Activated naive CD8-positive, alpha-beta T cell treated with anti-CD3 and anti-CD28 coated beads for 36 hours (primary cell): ENCODE measurements around the gene NOP56. TPM values are rescaled to one million over a fixed set of nuclear protein-coding genes. Genes with fewer than 3 reads are reported as not detected.
"Not testable (repeated sequence)": the region's sequence is repeated elsewhere in the genome, so short reads cannot be mapped to it uniquely, and the experiment has no call there.

ENCODE experiments used
- DNase-seq: peaks from one replicate; pipeline ENCODE4 v3.0.0; 2021
- H3K27ac Mint-ChIP-seq: one replicate; pipeline ENCODE4 v1.8.0; 2022; ENCODE audit warnings: mild to moderate bottlenecking, moderate library complexity, mixed read lengths
- H3K27me3 Mint-ChIP-seq: one replicate; pipeline ENCODE4 v1.8.0; 2022; ENCODE audit warnings: mild to moderate bottlenecking, mixed read lengths
- H3K36me3 Mint-ChIP-seq: one replicate; pipeline ENCODE4 v1.8.0; 2021; ENCODE audit warnings: mild to moderate bottlenecking, mixed read lengths
- H3K4me1 Mint-ChIP-seq: one replicate; pipeline ENCODE4 v1.8.0; 2021; ENCODE audit warnings: mixed read lengths
- H3K4me3 Mint-ChIP-seq: one replicate; pipeline ENCODE4 v1.8.0; 2022; ENCODE audit warnings: mild to moderate bottlenecking, moderate library complexity, mixed read lengths
- H3K9me3 Mint-ChIP-seq: one replicate; pipeline ENCODE4 v1.8.0; 2022; ENCODE audit warnings: mixed read lengths
- total RNA-seq, 2 experiments: library from RNA; stranded (reverse); gene quantifications; one replicate each; pipeline ENCODE4 v1.2.3, GENCODE V29; 2021

Gene NOP56
- total RNA-seq, 2 experiments from 2014 or later, result 937 to 970 TPM

DNA sequence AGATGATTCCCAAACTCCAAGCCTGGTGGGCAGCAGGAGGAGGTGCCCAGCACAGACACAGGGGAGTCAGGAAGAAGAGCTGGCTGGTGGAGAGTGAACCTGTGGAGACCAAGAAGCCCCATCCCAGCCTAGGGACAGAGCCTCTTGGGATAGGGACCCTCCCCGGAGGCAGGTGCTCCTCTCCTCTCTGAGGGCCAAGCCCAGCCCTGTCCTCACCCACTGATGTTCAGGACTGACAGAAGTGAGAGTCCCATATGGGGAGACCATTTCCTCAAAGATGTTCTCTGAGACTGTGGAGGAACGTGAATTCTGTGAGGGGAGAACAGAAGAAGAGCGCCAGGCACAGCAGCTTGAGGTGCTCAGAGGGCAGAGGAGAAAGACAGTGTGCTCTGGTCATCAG lies 37.8 kb downstream of the NOP56 start:
- peaks cover 17% of the 10 kb centered on the region for H3K4me1 Mint-ChIP-seq
- peaks cover 35% of the 10 kb centered on the region for H3K27me3 Mint-ChIP-seq
- no peak overlapping the region for H3K27ac Mint-ChIP-seq
- DNase-seq, result no peak
- no peak overlapping the region for H3K4me3 Mint-ChIP-seq
- peaks cover 2% of the 10 kb centered on the region for H3K36me3 Mint-ChIP-seq
- H3K9me3 Mint-ChIP-seq, result no peaks in the 10 kb centered on the region

DNA sequence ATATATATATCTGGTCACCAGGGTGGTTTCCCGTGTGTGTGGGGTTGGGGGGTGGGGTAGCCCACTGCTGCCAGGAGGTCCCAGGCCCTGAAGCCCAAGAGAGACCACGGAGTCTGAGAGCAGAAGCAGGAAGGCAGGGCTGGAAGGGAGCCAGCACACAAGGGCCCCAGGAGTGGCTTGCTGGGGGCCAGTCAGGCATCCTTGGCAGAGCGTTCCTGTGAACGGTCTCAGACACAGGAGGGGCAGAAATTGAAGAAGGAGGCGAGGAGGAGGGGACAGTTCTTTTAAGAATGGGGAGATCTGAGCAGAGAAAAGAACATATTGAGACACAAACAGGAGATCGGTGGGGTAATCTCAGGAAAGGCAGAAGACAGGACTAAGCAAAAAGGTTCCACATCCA lies 38.3 kb downstream of the NOP56 start:
- Mint-ChIP-seq H3K4me1 (peaks cover 17% of the 10 kb centered on the region), H3K36me3 (peaks cover 2% of the 10 kb centered on the region), H3K27me3 (peaks cover 34% of the 10 kb centered on the region), H3K27ac (no peak overlapping the region), H3K9me3 (no peaks in the 10 kb centered on the region), H3K4me3 (no peak overlapping the region)
- no peak for DNase-seq

DNA sequence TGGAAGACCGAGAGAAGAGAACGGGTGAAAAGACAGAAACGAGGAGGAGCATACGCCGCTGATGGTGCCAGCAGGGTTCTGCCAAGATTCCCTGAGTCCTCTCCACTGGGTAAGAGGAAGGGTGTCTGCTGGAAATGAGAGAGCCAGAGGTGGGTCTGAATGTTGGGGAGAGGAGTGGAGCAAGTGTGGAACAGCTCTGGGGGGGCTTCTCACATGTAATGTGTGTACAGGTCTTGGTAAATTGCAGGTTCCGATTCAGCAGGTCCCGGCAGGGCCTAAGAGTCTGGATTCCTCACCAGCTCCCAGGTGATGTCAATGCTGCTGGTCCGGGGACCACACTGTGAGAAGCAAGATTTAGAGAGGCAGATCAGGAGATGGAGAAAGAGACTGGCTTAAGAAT lies 38.7 kb downstream of the NOP56 start:
- H3K27me3 Mint-ChIP-seq, result peaks cover 37% of the 10 kb centered on the region
- H3K4me3 Mint-ChIP-seq, result peak overlapping the region; percentile 81
- H3K4me1 Mint-ChIP-seq, result peaks cover 17% of the 10 kb centered on the region
- no peaks in the 10 kb centered on the region for H3K9me3 Mint-ChIP-seq
- H3K27ac Mint-ChIP-seq, result no peak overlapping the region
- no peak for DNase-seq
- peaks cover 2% of the 10 kb centered on the region for H3K36me3 Mint-ChIP-seq

DNA sequence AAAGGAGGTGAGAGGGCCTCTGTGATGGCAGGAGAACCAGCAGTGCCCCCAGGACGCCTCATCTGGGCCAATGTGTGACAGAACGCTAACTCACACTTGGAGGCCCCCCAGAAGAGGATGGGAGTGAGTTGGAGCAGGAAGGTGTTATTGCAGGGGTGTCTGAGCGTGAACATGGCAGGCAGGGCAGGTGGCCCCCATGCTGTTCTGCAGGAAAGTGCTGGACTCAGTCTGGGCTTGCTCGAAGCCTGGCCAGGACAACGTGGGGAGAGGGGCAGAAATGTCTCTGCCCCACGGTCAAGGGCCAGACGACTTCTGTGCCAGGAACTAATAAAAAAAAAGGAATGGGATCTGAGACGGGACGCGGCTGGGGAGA lies 39.2 kb downstream of the NOP56 start:
- peaks cover 38% of the 10 kb centered on the region for H3K27me3 Mint-ChIP-seq
- H3K36me3 Mint-ChIP-seq, result peaks cover 2% of the 10 kb centered on the region
- DNase-seq, result no peak
- H3K4me1 Mint-ChIP-seq, result peaks cover 17% of the 10 kb centered on the region
- no peaks in the 10 kb centered on the region for H3K9me3 Mint-ChIP-seq
- H3K4me3 Mint-ChIP-seq, result peak overlapping the region; percentile 81
- H3K27ac Mint-ChIP-seq, result no peak overlapping the region

DNA sequence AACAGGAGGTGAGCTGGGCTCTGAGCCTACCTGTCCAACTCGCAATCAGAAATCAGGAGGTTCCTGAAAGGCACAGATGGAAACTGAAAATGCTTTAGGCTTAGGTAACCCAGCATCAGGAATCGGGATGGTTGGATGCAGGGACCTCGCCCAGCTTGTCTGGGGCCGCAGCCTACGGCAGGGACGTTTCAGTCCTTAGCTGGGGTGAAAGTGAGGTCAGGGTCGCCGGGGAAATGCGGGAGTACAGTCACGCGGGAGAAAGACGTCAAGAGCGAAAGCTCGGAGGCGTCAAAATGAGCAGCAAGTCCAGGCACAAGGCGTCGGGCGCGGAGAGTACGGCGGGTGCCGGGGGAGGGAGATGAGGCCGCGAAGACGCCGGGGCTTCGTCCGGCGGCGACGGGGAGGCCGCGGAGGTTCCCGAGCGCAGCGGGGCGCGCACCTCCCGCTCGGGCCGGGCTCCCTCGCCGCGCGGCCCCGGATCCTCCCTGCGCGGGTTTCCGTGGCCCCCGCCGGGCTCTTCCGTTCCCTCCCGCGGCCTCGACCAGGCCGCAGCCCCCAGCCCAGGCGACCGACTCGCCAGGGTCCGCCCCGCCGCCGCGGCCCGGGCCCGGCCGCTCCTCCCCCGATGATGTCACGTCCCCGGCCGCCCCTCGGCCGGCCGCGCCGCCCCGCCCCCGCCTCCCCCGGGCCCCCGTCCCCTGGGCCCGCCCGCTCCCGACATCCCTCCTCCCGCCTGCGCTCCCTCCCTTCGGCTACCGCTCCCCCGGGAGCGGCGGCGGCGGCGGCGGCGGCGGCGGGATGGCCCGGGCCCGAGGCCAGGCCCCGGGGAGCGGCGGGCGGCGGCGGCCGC lies 39.8 kb downstream of the NOP56 start, which contains the start of gene EBF4:
Gene EBF4 (plus strand): TSS at position 745 of the 850 bp plus-strand sequence. CDS start 866 bp downstream, outside the sequence.
- Mint-ChIP-seq H3K4me3 (peak within 1 kb of the TSS; percentile 81), H3K27me3 (peaks cover 38% of the 10 kb centered on the region), H3K4me1 (peaks cover 17% of the 10 kb centered on the region), H3K27ac (peak within 1 kb of the TSS; percentile 12), H3K9me3 (no peaks in the 10 kb centered on the region), H3K36me3 (peaks cover 2% of the 10 kb centered on the region)
- DNase-seq, result peak; percentile 36

DNA sequence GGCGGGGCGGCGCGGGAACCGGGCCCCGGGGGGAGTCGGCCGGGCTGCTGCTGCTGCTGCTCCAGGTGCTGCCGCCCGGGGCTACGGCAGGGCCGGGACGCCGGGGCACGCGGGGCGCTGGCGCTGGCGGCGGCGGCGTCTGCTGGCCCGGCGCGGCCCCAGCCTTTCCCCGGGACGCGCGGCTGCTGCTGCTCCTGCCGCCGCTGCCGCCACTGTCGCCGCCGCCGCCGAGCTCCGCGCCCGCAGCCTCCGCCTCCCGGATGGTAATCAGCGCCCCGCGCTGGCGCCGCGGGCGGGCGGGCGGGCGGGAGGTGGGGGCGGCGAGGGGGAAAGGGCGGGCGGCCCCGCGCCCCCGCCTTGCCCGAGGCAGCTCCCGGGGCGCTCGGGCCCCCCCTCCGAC lies 40.5 kb downstream of the NOP56 start:
- no peak overlapping the region for H3K4me3 Mint-ChIP-seq
- no peak overlapping the region for H3K27ac Mint-ChIP-seq
- peaks cover 38% of the 10 kb centered on the region for H3K27me3 Mint-ChIP-seq
- H3K4me1 Mint-ChIP-seq, result peaks cover 13% of the 10 kb centered on the region
- DNase-seq, result peak; percentile 24
- H3K9me3 Mint-ChIP-seq, result no peaks in the 10 kb centered on the region
- H3K36me3 Mint-ChIP-seq, result peaks cover 2% of the 10 kb centered on the region

DNA sequence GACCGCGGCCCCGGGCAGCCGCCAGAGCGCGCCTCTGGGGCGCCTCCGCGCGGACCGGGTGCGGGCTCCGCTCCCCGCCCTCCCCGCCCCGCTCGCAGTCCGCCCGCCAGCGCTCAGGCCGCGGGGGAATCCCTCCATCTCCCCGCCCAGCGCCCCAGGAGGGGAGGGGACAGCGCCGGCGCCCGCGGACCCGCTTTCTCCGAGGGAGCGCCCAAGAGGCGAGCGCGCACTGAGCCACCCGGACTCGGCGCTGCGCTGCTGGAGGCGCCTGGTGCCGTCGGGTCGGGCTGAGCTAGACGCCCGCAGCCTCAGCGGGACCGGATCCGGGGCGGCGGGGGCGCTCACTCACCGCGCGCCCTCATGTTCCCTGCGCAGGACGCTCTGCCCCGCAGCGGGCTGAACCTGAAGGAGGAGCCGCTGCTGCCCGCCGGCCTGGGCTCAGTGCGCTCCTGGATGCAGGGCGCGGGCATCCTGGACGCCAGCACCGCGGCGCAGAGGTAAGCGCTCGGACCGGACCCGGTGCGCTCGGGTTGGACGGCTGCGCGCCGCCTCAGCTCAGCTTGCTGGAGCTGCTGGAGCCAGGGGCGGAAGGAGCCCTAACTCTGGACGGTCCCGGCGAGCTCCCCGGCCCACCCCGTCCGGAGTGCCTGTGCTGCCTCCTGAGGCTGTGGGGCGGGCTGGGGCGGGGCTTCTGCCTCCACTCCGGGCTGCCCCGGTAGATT lies 41.0 kb downstream of the NOP56 start:
- DNase-seq, result peak; percentile 53
- H3K27ac Mint-ChIP-seq, result no peak overlapping the region
- H3K4me3 Mint-ChIP-seq, result no peak overlapping the region
- H3K4me1 Mint-ChIP-seq, result peaks cover 8% of the 10 kb centered on the region
- peaks cover 2% of the 10 kb centered on the region for H3K36me3 Mint-ChIP-seq
- H3K27me3 Mint-ChIP-seq, result peaks cover 38% of the 10 kb centered on the region
- H3K9me3 Mint-ChIP-seq, result no peaks in the 10 kb centered on the region

DNA sequence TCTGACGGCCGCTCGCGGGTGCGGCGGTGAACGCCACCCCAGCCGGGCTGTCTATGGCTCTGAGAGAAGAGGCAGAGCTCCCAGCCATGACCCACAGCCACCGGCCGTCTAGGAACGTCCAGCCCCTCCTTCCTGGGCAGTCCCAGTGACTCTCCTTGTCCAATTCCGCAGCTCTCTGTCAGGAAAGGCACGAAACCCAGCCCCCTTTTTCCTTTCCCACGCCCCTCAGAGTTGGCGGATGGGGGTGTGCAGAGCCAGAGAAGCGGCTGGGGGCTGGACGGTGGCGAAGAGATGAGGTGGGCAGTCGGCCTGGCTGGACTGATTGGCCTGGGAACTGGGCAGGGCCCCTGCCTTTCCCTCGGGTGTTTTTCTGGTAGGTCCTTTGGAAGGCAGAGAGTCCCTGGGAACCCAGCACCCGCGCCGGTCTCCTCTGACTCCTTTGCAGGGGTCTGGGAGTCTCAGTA lies 41.6 kb downstream of the NOP56 start:
- DNase-seq, result no peak

DNA sequence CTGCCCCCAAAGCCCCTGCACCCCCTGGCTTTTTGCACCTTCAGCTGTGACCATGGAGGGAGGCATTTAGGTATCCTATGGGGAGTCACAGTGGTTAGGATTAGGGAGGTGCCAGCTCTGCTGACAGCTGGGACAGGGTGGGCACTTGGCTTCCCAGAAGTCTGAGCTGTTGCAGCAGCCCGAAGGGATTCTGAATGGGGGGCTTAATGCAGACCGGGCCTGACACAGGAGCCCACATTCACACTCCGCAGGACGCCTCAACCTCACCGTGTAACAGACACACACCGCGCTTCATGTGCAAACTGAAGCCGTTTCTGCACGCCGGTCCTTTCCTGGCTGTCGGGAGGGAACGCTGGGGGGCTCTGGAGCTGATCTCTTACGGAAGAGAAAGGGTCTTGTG lies 42.1 kb downstream of the NOP56 start:
- Mint-ChIP-seq H3K27me3 (peaks cover 38% of the 10 kb centered on the region), H3K9me3 (no peaks in the 10 kb centered on the region), H3K4me1 (peaks cover 5% of the 10 kb centered on the region), H3K36me3 (peaks cover 2% of the 10 kb centered on the region), H3K4me3 (no peak overlapping the region), H3K27ac (no peak overlapping the region)
- DNase-seq, result no peak

More for the DNA sequence above, 41.6 kb downstream of the NOP56 start:
- Mint-ChIP-seq H3K9me3 (no peaks in the 10 kb centered on the region), H3K4me1 (peaks cover 5% of the 10 kb centered on the region), H3K27ac (no peak overlapping the region), H3K4me3 (no peak overlapping the region), H3K27me3 (peaks cover 38% of the 10 kb centered on the region), H3K36me3 (peaks cover 2% of the 10 kb centered on the region)

DNA sequence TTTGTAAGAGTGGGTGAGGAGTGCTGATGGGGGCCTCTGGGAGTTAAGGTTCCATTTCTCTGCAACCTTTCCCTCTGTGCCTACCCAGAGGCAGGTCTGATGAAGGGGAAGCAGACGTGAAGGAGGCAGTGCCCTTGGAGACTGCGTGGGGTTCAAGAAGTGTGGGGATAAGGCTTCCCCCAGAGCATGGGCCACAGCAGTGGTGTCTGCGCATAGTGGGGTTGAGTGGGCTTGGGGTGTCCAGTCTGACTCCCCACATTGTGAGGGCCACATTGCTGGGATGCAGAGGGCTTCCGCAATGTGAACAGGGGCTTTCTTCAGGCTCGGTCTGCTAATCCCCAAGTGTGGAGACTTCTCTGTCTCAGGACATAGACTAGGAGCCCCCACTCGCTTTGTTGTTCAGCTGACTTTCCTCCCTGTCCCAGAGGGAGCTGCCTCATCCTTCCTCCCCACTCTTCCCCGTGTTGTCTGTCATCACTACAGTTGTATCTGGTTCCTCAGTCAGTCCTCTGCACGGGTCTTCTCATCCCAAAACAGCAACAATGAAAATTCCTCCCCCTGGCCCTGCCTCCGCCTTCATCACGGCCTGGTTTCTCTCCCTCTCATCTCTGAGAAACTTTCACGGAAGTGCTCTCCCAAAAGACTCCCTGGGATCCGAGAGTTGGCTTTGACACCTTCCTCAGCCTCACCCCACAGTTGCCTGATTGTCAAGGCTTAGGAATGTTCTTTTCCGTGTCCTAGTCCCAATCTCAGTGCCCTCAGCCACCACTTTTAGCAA lies 43.0 kb downstream of the NOP56 start:
- H3K9me3 Mint-ChIP-seq, result no peaks in the 10 kb centered on the region
- H3K4me1 Mint-ChIP-seq, result peaks cover 5% of the 10 kb centered on the region
- peaks cover 38% of the 10 kb centered on the region for H3K27me3 Mint-ChIP-seq
- DNase-seq, result no peak
- H3K36me3 Mint-ChIP-seq, result peaks cover 2% of the 10 kb centered on the region
- H3K4me3 Mint-ChIP-seq, result no peak overlapping the region
- no peak overlapping the region for H3K27ac Mint-ChIP-seq

DNA sequence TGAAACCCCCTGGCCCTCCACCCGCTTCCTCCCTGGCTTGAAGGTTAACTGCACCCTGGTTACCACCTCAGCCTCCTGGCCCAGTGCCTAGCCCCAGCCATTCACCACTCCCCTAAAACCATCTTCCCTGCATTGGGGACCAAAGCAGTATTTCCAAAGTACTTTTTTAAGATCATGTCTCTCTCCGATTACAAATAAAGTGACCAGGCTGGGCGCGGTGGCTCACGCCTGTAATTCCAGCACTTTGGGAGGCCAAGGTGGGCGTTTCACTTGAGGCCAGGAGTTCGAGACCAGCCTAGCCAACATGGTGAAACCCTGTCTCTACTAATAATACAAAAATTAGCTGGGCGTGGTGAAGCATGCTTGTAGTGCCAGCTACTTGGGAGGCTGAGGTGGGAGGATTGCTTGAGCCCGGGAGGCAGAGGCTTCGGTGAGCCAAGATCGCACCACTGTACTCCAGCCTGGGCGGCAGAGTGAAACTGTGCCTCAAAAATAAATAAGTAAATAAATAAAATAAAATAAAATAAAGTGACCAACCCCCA lies 43.6 kb downstream of the NOP56 start:
- H3K4me1 Mint-ChIP-seq, H3K9me3 Mint-ChIP-seq, DNase-seq, H3K36me3 Mint-ChIP-seq, H3K4me3 Mint-ChIP-seq, H3K27ac Mint-ChIP-seq: not testable (repeated sequence)
- peaks cover 34% of the 10 kb centered on the region for H3K27me3 Mint-ChIP-seq

DNA sequence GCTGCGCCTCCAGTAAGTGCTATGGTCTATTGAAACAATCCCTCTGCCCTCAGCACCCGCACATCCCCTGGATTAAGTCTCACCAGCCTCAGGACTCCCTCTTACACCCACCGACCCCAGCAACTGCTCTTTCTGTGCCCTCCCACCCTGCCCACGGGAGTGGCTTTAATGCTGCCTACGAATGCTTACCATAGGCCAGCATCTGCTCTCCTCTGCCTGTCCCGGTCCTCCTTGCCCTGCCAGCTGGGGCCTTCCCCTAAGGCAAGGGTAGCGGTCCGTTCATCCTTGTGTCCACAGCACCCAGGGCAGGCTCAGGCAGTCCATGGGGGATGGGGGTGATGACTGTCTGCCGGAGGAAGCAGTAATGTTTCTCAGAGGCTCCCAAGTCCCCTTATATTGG lies 44.2 kb downstream of the NOP56 start:
- Mint-ChIP-seq H3K27ac (no peak overlapping the region), H3K36me3 (peaks cover 2% of the 10 kb centered on the region), H3K9me3 (no peaks in the 10 kb centered on the region), H3K27me3 (peaks cover 28% of the 10 kb centered on the region), H3K4me3 (no peak overlapping the region), H3K4me1 (peaks cover 5% of the 10 kb centered on the region)
- no peak for DNase-seq

DNA sequence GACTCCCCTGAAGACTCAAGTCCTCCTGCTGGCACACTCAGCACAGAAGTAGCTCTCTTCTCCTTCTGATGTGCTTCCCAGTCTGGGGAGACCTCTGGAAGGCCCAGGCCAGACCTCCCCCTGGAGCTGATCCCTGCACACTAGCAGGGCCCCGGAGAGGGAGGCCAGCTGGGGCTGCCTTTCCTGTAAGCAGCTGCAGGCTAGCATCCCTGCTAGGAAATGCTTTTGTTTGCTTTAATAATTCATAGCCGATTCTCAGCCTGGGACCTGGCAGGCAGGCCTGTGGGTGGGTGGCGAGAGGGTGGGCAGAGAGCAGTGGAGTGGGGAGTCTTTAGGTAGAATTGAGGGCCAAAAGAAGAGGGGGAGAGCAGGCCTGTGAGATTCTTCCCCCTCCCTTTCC lies 45.3 kb downstream of the NOP56 start:
- H3K4me3 Mint-ChIP-seq, result no peak overlapping the region
- no peaks in the 10 kb centered on the region for H3K4me1 Mint-ChIP-seq
- no peaks in the 10 kb centered on the region for H3K9me3 Mint-ChIP-seq
- no peaks in the 10 kb centered on the region for H3K36me3 Mint-ChIP-seq
- no peak for DNase-seq
- no peak overlapping the region for H3K27ac Mint-ChIP-seq
- H3K27me3 Mint-ChIP-seq, result peaks cover 22% of the 10 kb centered on the region

DNA sequence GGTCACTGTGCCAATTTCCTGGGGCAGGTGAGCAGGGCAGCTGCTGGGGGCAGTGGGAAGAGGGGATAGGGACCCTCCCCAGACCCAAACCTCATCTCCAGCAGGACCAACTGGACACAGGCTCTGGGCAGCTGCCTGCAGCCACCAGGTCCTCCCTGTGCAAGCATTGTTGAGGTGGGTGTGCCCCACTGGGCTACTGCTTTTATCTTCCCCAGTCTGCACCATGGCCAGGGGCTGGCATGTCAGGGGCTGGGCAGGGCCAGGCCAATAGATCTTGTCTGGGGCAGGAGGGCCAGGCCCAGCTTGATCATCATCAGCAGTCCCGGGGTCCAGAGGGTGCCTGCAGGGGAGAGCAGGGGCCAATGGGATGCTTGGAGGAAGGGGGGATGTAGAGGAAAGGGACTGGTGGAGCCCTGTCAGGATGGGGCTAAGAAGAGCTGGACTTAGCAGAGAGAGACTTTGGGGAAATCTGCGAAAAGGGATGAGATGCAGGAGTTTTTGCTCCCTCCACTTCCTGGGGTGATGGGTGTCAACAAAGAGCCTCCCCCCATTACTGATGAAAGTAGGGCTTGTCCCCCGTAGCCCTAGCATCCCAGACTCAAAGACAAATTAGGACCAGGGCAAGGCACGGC lies 45.9 kb downstream of the NOP56 start:
- H3K4me3 Mint-ChIP-seq, result no peak overlapping the region
- DNase-seq, result no peak
- no peak overlapping the region for H3K27ac Mint-ChIP-seq
- H3K36me3 Mint-ChIP-seq, result no peaks in the 10 kb centered on the region
- peaks cover 22% of the 10 kb centered on the region for H3K27me3 Mint-ChIP-seq
- H3K4me1 Mint-ChIP-seq, result no peaks in the 10 kb centered on the region
- no peaks in the 10 kb centered on the region for H3K9me3 Mint-ChIP-seq
